Mammary epithelial cell (primary cell): Measurements from ENCODE around the gene CCDC191.

ENCODE experiments used
- EZH2 ChIP-seq: IDR thresholded peaks from 2 replicates; pipeline ENCODE4 v1.6.1; 2012; ENCODE audit warnings: low read length, inconsistent platforms, borderline replicate concordance
- TF ChIP-seq, protein P1 (sequence below), 2 donors: IDR thresholded peaks in 1 of 2; conservative IDR thresholded peaks in 1 of 2; 2 replicates each; pipeline ENCODE4 v1.5.1; 2011 to 2012; ENCODE audit warnings: inconsistent platforms in 2 of 2, low read length in 2 of 2, mild to moderate bottlenecking in 2 of 2, control low read depth in 1 of 2, low read depth in 1 of 2; ENCODE audit not compliant: insufficient read depth in 1 of 2; ENCODE audit errors: extremely low read depth in 1 of 2

DNA sequence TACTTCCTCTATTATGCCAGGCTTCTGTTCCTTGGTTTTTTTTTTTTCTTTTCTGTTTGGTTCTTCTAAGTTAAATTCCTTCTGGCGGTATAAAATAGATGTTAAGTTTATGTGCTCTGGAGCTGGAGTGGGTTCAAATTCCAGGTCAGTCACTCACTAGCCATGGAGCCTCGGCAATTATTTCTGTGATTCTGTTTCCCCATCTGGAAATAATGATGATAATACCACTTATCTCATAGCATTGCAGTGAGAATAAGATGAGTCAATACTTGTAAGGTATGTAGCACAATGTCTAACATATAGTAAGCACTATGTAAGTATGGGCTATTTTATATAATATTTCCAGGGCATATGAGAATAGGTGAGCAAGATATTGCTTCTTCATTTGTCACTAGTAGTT lies 141.7 kb downstream of the CCDC191 start:
- TF ChIP-seq, protein P1, sequence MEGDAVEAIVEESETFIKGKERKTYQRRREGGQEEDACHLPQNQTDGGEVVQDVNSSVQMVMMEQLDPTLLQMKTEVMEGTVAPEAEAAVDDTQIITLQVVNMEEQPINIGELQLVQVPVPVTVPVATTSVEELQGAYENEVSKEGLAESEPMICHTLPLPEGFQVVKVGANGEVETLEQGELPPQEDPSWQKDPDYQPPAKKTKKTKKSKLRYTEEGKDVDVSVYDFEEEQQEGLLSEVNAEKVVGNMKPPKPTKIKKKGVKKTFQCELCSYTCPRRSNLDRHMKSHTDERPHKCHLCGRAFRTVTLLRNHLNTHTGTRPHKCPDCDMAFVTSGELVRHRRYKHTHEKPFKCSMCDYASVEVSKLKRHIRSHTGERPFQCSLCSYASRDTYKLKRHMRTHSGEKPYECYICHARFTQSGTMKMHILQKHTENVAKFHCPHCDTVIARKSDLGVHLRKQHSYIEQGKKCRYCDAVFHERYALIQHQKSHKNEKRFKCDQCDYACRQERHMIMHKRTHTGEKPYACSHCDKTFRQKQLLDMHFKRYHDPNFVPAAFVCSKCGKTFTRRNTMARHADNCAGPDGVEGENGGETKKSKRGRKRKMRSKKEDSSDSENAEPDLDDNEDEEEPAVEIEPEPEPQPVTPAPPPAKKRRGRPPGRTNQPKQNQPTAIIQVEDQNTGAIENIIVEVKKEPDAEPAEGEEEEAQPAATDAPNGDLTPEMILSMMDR (conservative IDR thresholded peaks at IDR 0.05 in 1 of 2, IDR thresholded peaks at IDR 0.05 in 1 of 2; ENCODE audit: extremely low read depth in 1 of 2, insufficient read depth in 1 of 2, low read depth in 1 of 2, low read length in 2 of 2): no peak
- TF ChIP-seq EZH2: no peak
